AG04449 (cell line): Measurements from ENCODE around the gene ATP6V0C.

Experiments
- CTCF ChIA-PET: fragments of 350-600 bp; formaldehyde crosslinking; extraction: SDS; loops from one replicate; lab custom pipeline; 2021; ENCODE audit warnings: antibody characterized with exemption; lab: Yijun Ruan, JAX
- POLR2A ChIA-PET: fragments of 400-600, 350-600 bp; formaldehyde crosslinking; extraction: SDS; loops from one replicate; lab custom pipeline; 2020; ENCODE audit warnings: antibody characterized with exemption, inconsistent platforms; lab: Yijun Ruan, JAX
- DNase-seq: peaks from one replicate; pipeline ENCODE4 v3.0.0-alpha.2; 2010; ENCODE audit warnings: low read depth, low spot score
- H3K4me3 ChIP-seq: 2 replicates; pipeline ENCODE4 v1.5.1; 2011; ENCODE audit warnings: low read depth, mild to moderate bottlenecking, control low read depth, low read length
- TF ChIP-seq, protein P1 (sequence below): IDR thresholded peaks from one replicate; pipeline ENCODE4 v1.5.1; 2011; ENCODE audit warnings: mild to moderate bottlenecking, moderate library complexity, low read length, control low read depth, inconsistent platforms; ENCODE audit not compliant: insufficient read depth; ENCODE audit errors: missing control alignments

ATP6V0C gene

DNA sequence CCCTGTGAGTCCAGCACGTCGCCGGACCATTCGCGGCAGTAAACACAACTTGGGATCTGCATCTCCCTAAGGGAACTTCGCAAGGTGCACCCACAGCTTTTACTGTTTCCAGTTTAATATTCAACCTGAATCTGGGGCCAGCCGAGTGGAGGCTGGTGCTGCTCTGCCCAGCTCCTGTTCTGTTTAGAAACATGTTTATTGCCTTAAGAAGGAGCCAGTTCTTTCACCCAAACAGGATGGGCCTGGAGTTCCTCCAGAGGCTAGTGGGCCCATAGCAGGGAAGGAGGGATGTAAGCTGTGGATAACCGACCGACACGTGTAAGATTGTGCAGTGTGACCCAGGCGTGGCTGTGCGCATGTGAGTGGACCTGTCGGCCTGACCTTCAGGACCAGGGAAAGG is 21.5 kb upstream of the ATP6V0C start:
- ChIA-PET POLR2A (no interaction called here), CTCF (interaction anchor here (1.9 to 3.6 kb wide), 2 partner anchors 9 to 11 kb away, joined by 4 to 20 read pairs; no protein-coding TSS in a partner anchor)
- TF ChIP-seq, protein P1, sequence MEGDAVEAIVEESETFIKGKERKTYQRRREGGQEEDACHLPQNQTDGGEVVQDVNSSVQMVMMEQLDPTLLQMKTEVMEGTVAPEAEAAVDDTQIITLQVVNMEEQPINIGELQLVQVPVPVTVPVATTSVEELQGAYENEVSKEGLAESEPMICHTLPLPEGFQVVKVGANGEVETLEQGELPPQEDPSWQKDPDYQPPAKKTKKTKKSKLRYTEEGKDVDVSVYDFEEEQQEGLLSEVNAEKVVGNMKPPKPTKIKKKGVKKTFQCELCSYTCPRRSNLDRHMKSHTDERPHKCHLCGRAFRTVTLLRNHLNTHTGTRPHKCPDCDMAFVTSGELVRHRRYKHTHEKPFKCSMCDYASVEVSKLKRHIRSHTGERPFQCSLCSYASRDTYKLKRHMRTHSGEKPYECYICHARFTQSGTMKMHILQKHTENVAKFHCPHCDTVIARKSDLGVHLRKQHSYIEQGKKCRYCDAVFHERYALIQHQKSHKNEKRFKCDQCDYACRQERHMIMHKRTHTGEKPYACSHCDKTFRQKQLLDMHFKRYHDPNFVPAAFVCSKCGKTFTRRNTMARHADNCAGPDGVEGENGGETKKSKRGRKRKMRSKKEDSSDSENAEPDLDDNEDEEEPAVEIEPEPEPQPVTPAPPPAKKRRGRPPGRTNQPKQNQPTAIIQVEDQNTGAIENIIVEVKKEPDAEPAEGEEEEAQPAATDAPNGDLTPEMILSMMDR: no peak
- no peak overlapping the region for H3K4me3 ChIP-seq
- DNase-seq: no peak

DNA sequence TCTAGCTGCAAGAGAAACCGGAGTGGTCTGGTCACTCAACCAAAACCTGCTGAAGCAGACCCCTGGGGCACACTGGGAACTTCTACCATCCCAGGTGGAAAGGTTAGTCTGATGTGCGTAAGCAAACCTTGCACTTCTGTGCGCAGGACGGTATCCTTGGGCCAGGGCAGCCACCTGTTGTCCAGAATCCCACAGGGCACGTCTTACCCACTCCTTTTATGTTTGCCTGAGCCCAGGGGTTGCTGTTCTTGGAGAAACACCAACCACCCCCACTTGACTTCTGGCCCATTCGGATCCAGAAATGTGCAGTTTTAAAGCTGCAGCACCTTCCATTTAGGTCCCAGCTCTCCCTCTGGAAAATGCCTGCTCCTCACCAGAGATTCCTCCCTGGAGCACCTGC is 20.1 kb upstream of the ATP6V0C start:
- TF ChIP-seq, protein P1: no peak
- CTCF ChIA-PET: interaction anchor here (0.9 to 3.6 kb wide), 5 partner anchors 8 to 64 kb away, joined by 3 to 20 read pairs (median 3); partner anchors contain the start of genes CCNF and TBC1D24
- POLR2A ChIA-PET: no interaction called here
- H3K4me3 ChIP-seq: no peak overlapping the region
- no peak for DNase-seq

DNA sequence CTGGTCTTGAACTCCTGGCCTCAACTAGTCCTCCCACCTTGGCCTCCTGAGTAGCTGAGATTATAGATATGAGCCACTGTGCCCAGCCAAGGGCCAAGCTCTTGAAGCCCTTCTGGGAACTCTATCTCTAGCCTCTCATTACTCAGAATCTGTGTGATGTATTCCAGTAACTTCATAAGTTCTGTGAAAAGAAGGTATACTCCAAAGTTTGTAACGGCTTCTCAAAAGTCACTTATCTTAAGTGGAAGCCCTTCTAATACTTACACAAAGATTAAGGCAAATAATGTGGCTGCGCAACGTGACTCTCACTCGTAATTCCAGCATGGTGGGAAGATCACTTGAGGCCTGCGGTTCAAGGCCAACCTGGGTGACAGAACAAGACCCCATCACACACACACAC is 19.1 kb upstream of the ATP6V0C start:
- DNase-seq: no peak
- POLR2A ChIA-PET: no interaction called here
- CTCF ChIA-PET: interaction anchor here (0.9 to 1.0 kb wide), 3 partner anchors 9 to 65 kb away, joined by 3 read pairs; partner anchors contain the start of genes CCNF and TBC1D24

DNA sequence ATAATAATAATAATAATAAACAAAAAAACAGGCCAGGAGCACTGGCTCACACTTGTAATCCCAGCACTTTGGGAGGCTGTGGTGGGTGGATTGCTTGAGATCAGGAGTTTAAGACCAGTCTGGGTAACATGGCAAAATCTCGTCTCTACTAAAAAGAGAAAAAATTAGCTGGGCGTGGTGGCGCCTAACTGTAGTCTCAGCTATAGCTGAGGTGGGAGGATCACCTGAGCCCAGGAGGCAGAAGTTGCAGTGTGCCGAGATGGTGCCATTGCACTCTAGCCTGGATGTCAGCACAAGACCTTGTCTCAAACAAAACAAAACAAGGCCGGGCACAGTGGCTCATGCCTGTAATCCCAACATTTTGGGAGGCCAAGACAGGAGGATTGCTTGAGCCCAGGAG is 18.7 kb upstream of the ATP6V0C start:
- CTCF ChIA-PET: no interaction called here
- no peak for DNase-seq
- no peak overlapping the region for H3K4me3 ChIP-seq
- POLR2A ChIA-PET: interaction anchor here (0.6 kb wide), 1 partner anchor 19 kb away, joined by 3 read pairs; the partner anchor contains the start of gene ATP6V0C
- TF ChIP-seq, protein P1: no peak

More for the DNA sequence above, 19.1 kb upstream of the ATP6V0C start:
- no peak overlapping the region for H3K4me3 ChIP-seq
- TF ChIP-seq, protein P1: no peak

DNA sequence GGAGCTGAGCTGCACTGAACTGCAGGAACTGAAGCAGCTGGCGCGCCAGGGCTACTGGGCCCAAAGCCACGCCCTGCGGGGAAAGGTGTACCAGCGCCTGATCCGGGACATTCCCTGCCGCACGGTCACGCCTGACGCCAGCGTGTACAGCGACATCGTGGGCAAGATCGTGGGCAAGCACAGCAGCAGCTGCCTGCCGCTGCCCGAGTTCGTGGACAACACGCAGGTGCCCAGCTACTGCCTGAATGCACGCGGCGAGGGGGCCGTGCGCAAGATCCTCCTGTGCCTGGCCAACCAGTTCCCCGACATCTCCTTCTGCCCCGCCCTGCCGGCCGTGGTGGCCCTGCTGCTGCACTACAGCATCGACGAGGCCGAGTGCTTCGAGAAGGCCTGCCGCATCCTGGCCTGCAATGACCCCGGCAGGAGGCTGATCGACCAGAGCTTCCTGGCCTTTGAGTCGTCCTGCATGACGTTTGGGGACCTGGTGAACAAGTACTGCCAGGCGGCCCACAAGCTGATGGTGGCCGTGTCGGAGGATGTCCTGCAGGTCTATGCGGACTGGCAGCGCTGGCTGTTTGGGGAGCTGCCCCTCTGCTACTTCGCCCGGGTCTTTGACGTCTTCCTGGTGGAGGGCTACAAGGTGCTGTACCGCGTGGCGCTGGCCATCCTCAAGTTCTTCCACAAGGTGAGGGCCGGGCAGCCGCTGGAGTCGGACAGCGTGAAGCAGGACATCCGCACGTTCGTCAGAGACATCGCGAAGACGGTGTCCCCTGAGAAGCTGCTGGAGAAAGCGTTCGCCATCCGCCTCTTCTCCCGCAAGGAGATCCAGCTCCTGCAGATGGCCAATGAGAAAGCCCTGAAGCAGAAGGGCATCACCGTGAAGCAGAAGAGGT is 17.3 kb upstream of the ATP6V0C start:
- POLR2A ChIA-PET: no interaction called here
- CTCF ChIA-PET: interaction anchor here (0.8 to 2.0 kb wide), 4 partner anchors 13 to 66 kb away, joined by 3 to 5 read pairs (median 4); partner anchors contain the start of gene CCNF
- H3K4me3 ChIP-seq: no peak overlapping the region
- TF ChIP-seq, protein P1: no peak
- no peak for DNase-seq

DNA sequence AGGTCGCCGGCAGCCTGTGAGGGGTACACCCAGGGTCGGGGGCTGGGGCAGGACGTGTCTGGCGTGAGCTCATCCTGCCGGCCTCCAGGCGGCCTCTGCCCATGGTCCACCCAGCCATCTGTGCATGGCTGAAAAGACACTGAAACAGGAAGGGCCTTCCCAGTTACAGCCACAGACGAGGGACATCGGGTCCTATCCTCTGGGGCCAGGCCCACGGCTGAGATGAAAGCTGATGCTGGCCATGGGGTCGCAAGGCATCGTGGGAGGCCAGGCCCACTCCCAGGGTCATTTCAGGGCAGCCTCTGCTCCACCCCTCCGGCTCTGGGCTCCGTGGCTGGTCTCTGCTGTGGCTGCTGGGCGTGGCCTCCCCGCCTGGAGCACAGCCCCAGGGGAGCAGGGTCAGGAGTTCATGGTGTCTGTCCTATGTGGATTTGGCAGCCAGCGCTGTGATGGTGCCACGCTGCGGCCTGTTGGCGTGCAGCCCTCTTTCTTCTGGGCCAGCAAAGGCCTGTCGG is 16.6 kb upstream of the ATP6V0C start:
- ChIA-PET POLR2A (interaction anchor here (0.6 kb wide), 1 partner anchor 221 kb away, joined by 3 read pairs; no protein-coding TSS in a partner anchor), CTCF (interaction anchor here (0.8 to 2.0 kb wide), 4 partner anchors 14 to 67 kb away, joined by 3 to 5 read pairs (median 4); partner anchors contain the start of gene CCNF)
- TF ChIP-seq, protein P1: no peak
- no peak overlapping the region for H3K4me3 ChIP-seq
- DNase-seq: no peak
